ENCODE measurements around the gene ARID1B. TPM values are rescaled to one million over a fixed set of nuclear protein-coding genes. Genes with fewer than 3 reads are reported as not detected.

The ARID1B gene
- total and polyA plus RNA-seq, 7 donors, result 8.1 to 61.1 (median 53.1) TPM

DNA sequence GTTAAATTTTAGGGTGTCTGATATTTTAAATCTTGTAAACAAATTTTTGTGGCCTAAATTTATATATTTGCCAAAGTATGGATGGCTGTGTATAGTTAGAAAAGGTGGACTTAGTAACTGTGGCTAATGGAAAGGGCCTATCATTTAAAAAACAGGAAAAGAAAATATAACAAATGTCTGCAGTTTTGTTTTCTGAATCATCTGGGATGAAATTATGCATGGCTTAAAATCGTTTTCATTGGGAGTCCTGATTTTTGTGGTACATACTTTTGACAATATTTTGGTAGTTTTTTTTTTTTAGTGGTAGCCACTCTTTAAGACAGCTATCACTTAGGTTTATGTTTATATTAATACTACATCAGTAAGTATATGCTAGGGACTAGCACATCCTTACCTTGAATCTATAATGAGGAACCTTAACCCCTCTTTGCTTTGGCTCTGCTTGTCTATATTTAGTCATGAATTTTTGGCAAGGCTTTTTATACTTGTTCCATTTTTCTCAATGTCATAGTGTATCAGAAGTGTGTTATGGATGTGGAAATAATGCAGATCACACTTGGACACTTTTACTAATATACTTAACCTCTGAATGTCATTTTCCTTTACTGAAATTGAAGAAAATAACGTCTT is 5.6 kb downstream of the ARID1B start:
- H3K9me3 ChIP-seq, result no peaks in the 10 kb centered on the region
- peak overlapping the region; percentile 94 for H3K27ac ChIP-seq

DNA sequence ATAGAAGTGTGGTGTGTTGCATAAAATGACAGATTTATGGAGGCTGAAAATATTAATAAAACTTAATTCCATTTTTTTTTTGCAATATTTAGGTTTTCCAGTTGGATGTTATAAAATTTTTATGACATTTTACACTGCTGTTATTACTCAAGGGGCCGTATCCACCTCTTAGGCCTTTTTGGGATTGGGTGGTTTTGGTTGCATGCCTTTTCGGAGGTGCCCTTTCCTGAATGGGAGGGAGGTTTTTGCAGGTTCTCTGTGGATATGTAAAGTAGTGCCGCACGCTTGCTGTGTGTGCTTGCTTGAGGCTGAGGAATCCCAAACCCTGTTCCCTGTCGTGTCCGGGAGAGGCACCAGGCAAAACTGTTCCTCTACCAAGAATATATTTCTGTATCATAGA is 6.8 kb downstream of the ARID1B start:
- no peaks in the 10 kb centered on the region for H3K9me3 ChIP-seq
- TF ChIP-seq, protein P1, sequence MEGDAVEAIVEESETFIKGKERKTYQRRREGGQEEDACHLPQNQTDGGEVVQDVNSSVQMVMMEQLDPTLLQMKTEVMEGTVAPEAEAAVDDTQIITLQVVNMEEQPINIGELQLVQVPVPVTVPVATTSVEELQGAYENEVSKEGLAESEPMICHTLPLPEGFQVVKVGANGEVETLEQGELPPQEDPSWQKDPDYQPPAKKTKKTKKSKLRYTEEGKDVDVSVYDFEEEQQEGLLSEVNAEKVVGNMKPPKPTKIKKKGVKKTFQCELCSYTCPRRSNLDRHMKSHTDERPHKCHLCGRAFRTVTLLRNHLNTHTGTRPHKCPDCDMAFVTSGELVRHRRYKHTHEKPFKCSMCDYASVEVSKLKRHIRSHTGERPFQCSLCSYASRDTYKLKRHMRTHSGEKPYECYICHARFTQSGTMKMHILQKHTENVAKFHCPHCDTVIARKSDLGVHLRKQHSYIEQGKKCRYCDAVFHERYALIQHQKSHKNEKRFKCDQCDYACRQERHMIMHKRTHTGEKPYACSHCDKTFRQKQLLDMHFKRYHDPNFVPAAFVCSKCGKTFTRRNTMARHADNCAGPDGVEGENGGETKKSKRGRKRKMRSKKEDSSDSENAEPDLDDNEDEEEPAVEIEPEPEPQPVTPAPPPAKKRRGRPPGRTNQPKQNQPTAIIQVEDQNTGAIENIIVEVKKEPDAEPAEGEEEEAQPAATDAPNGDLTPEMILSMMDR (IDR thresholded peaks at IDR 0.05), result no peak
- WGBS, 3 donors, result 34 to 60% (median 34%) methylated on average over 6 of the region's 6 CpGs
- ATAC-seq (no peak), DNase-seq (no peak)
- H3K36me3 ChIP-seq (ENCODE audit: insufficient read depth in 1 of 2, low read depth in 1 of 2), result peaks cover 0 to 4% of the 10 kb centered on the region in 2 donors
- no peaks in the 10 kb centered on the region for H3K27me3 ChIP-seq (ENCODE audit: insufficient read depth in 3 of 3, low read length in 2 of 3)
- peaks cover 63% of the 10 kb centered on the region for H3K4me1 ChIP-seq
- intact Hi-C loops (cut with DNase I), result loop anchor here (5.0 to 10.0 kb wide), 3 partner anchors 171 to 401 kb away; no protein-coding TSS in a partner anchor
- peak overlapping the region; percentile 94 for H3K27ac ChIP-seq
- H3K4me3 ChIP-seq, result peak overlapping the region; percentile 26

More for the DNA sequence above, 5.6 kb downstream of the ARID1B start:
- TF ChIP-seq, protein P1 (IDR thresholded peaks at IDR 0.05), result no peak
- Histone ChIP-seq H3K4me1 (peaks cover 52% of the 10 kb centered on the region), H3K27me3 (ENCODE audit: insufficient read depth in 3 of 3, low read length in 2 of 3) (no peaks in the 10 kb centered on the region), H3K4me3 (peak overlapping the region; percentile 76), H3K36me3 (ENCODE audit: insufficient read depth in 1 of 2, low read depth in 1 of 2) (peaks cover 0 to 4% of the 10 kb centered on the region in 2 donors)
- no peak for DNase-seq
- ATAC-seq, result no peak
- intact Hi-C loops (cut with DNase I), result loop anchor here (5.0 to 10.0 kb wide), 3 partner anchors 172 to 402 kb away; no protein-coding TSS in a partner anchor
- WGBS, 3 donors, result 3 to 7% (median 5%) methylated on average over 2 of the region's 2 CpGs

DNA sequence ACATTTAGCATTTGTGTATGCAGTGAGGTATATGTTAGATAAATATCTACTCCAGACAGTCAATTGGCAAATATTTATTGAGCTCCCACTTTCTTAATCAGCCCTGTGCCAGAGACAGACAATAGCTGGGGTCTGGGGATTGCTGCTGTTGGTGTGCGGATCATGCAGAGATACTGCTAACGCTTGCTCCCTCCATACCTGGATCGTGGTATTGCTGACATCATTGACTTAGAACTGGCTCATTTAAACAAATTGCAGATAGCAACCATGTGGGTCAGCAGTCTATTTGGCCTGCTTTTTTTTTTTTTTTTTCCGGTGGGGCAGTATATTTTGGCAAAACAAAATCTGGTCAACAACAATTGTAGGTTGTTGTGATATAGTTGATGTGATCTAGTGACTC is 9.5 kb downstream of the ARID1B start:
- Histone ChIP-seq H3K27ac (no peak overlapping the region), H3K4me1 (peaks cover 81% of the 10 kb centered on the region), H3K9me3 (no peaks in the 10 kb centered on the region), H3K4me3 (no peak overlapping the region), H3K36me3 (ENCODE audit: insufficient read depth in 1 of 2, low read depth in 1 of 2) (peaks cover 0 to 4% of the 10 kb centered on the region in 2 donors), H3K27me3 (ENCODE audit: insufficient read depth in 3 of 3, low read length in 2 of 3) (no peaks in the 10 kb centered on the region)
- ATAC-seq (no peak), DNase-seq (no peak)
- TF ChIP-seq, protein P1 (IDR thresholded peaks at IDR 0.05), result no peak
- 81 to 92% (median 90%) methylated on average over 4 of the region's 4 CpGs for WGBS, 3 donors
- intact Hi-C loops (cut with DNase I), result loop anchor here (10.0 kb wide), 2 partner anchors 168 to 398 kb away; no protein-coding TSS in a partner anchor

DNA sequence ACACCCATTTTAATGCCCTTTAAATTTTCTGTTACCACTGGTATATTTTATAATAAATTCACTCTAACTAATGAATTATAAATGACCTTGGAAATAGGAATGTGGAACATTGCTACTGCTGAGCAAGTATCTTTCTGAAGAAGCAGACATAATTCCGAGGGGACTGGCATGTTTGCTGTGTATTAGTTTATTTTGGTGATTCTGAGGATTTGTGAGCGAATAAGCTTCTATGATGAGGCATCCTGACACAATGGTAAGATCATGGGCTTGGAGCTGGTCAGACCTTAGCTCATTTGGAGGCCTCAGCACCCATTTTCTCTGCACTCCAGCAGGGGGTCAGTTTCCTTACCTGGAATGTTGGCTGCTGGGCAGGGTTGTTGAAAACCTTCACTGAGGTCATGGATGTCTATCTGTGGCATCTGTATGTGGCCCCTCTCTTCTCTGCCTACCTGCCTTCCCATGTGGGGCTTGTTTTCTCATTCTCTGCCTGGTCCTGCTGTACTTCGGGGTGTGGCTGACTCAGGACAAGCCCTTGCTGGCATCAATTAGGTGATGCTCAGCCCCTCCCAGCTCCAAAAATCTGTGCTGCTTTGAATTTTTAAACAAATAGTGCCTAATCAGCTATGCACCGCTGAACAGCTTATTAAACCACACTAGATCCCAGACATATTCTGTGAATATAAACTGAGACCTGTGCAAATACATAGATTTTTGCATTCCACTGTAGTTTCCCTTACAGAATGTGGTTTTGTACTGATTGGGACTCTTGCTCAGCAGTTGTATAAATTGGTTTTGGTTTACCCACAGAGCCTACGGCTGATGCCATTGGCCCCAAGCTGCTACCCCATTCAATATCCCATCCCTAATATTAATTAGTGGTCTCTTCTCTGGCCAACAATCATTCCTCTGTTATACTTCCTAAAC is 10.7 kb downstream of the ARID1B start:
- H3K27me3 ChIP-seq (ENCODE audit: insufficient read depth in 3 of 3, low read length in 2 of 3), result no peaks in the 10 kb centered on the region
- H3K9me3 ChIP-seq, result no peaks in the 10 kb centered on the region
- peaks cover 0 to 4% of the 10 kb centered on the region in 2 donors for H3K36me3 ChIP-seq (ENCODE audit: insufficient read depth in 1 of 2, low read depth in 1 of 2)
- intact Hi-C loops (cut with DNase I), result loop anchor here (10.0 kb wide), 2 partner anchors 167 to 397 kb away; no protein-coding TSS in a partner anchor
- no peak overlapping the region for H3K27ac ChIP-seq
- H3K4me3 ChIP-seq, result no peak overlapping the region
- no peak for DNase-seq
- TF ChIP-seq, protein P1 (IDR thresholded peaks at IDR 0.05), result no peak
- ATAC-seq, result no peak
- WGBS, 3 donors, result 68 to 82% (median 71%) methylated on average over 5 of the region's 5 CpGs
- H3K4me1 ChIP-seq, result peaks cover 83% of the 10 kb centered on the region
